ENCODE results near the gene NLRX1. TPM values are rescaled to one million over a fixed set of nuclear protein-coding genes. Genes with fewer than 3 reads are reported as not detected.
"Not testable (repeated sequence)": the region's sequence is repeated elsewhere in the genome, so short reads cannot be mapped to it uniquely, and the experiment has no call there.

Gene NLRX1
- total RNA-seq, 1 donor from 2014 or later = 1.7 TPM

GRCh38 chr11:119181677-119182412 is 13.3 kb downstream of the NLRX1 start:
- no peaks in the 10 kb centered on the region for H3K36me3 Mint-ChIP-seq (ENCODE audit: unreplicated experiment)
- no peak overlapping the region for H3K4me3 Mint-ChIP-seq (ENCODE audit: unreplicated experiment)
- peaks cover 1% of the 10 kb centered on the region for H3K4me1 Mint-ChIP-seq (ENCODE audit: low read depth, unreplicated experiment)
- H3K9me3 Mint-ChIP-seq (ENCODE audit: unreplicated experiment) = no peaks in the 10 kb centered on the region
- TF ChIP-seq CTCF (IDR thresholded peaks at IDR 0.05; ENCODE audit: partially characterized antibody, unreplicated experiment) = no peak
- no peak overlapping the region for H3K27ac Mint-ChIP-seq (ENCODE audit: unreplicated experiment)
- no peak for DNase-seq
- H3K27me3 Mint-ChIP-seq (ENCODE audit: unreplicated experiment) = peaks cover 7% of the 10 kb centered on the region

- not testable (repeated sequence) for H3K27me3 Mint-ChIP-seq (ENCODE audit: unreplicated experiment); H3K4me1 Mint-ChIP-seq (ENCODE audit: low read depth, unreplicated experiment); DNase-seq; H3K9me3 Mint-ChIP-seq (ENCODE audit: unreplicated experiment); H3K36me3 Mint-ChIP-seq (ENCODE audit: unreplicated experiment); H3K4me3 Mint-ChIP-seq (ENCODE audit: unreplicated experiment); H3K27ac Mint-ChIP-seq (ENCODE audit: unreplicated experiment)
Observed at GRCh38 chr11:119184399-119184798, 15.9 kb downstream of the NLRX1 start.

GRCh38 chr11:119185981-119186634 is 17.6 kb downstream of the NLRX1 start:
- Mint-ChIP-seq H3K4me3 (ENCODE audit: unreplicated experiment) (no peak overlapping the region), H3K4me1 (ENCODE audit: low read depth, unreplicated experiment) (no peaks in the 10 kb centered on the region), H3K9me3 (ENCODE audit: unreplicated experiment) (no peaks in the 10 kb centered on the region), H3K36me3 (ENCODE audit: unreplicated experiment) (no peaks in the 10 kb centered on the region), H3K27me3 (ENCODE audit: unreplicated experiment) (peaks cover 8% of the 10 kb centered on the region), H3K27ac (ENCODE audit: unreplicated experiment) (no peak overlapping the region)
- no peak for TF ChIP-seq CTCF (IDR thresholded peaks at IDR 0.05; ENCODE audit: partially characterized antibody, unreplicated experiment)
- no peak for DNase-seq

GRCh38 chr11:119187123-119187892 is 18.8 kb downstream of the NLRX1 start:
- no peak overlapping the region for H3K27ac Mint-ChIP-seq (ENCODE audit: unreplicated experiment)
- no peak overlapping the region for H3K4me3 Mint-ChIP-seq (ENCODE audit: unreplicated experiment)
- no peak for DNase-seq
- no peak for TF ChIP-seq CTCF (IDR thresholded peaks at IDR 0.05; ENCODE audit: partially characterized antibody, unreplicated experiment)
- H3K36me3 Mint-ChIP-seq (ENCODE audit: unreplicated experiment) = no peaks in the 10 kb centered on the region
- H3K9me3 Mint-ChIP-seq (ENCODE audit: unreplicated experiment) = no peaks in the 10 kb centered on the region
- H3K27me3 Mint-ChIP-seq (ENCODE audit: unreplicated experiment) = peaks cover 7% of the 10 kb centered on the region
- H3K4me1 Mint-ChIP-seq (ENCODE audit: low read depth, unreplicated experiment) = no peaks in the 10 kb centered on the region

- Mint-ChIP-seq H3K27ac (ENCODE audit: unreplicated experiment) (no peak overlapping the region), H3K9me3 (ENCODE audit: unreplicated experiment) (no peaks in the 10 kb centered on the region), H3K4me1 (ENCODE audit: low read depth, unreplicated experiment) (no peaks in the 10 kb centered on the region), H3K36me3 (ENCODE audit: unreplicated experiment) (no peaks in the 10 kb centered on the region), H3K4me3 (ENCODE audit: unreplicated experiment) (no peak overlapping the region), H3K27me3 (ENCODE audit: unreplicated experiment) (peaks cover 5% of the 10 kb centered on the region)
- no peak for TF ChIP-seq CTCF (IDR thresholded peaks at IDR 0.05; ENCODE audit: partially characterized antibody, unreplicated experiment)
- no peak for DNase-seq
Observed at GRCh38 chr11:119188067-119188466, 19.5 kb downstream of the NLRX1 start.

Data from glutamatergic neuron (in vitro differentiated cells).